Subcutaneous adipose tissue (tissue), 4 donors: ENCODE measurements around the gene SIDT1. TPM values are rescaled to one million over a fixed set of nuclear protein-coding genes. Genes with fewer than 3 reads are reported as not detected.

ENCODE experiments used
- CTCF ChIP-seq: fragments of 450-650 bp; IDR thresholded peaks from one replicate; pipeline ENCODE4 v1.5.1; 2016; ENCODE audit warnings: low read depth, mild to moderate bottlenecking, control low read depth, antibody characterized with exemption, moderate library complexity
- total RNA-seq, 4 donors: library from RNA; depleted of rRNA; stranded (reverse); fragments of >200 nt; gene quantifications; one replicate each; pipeline ENCODE4 v1.1.0, GENCODE V29; 2016

SIDT1 gene
- total RNA-seq, 4 donors from 2014 or later: 2.3 to 5.3 (median 3.9) TPM

DNA sequence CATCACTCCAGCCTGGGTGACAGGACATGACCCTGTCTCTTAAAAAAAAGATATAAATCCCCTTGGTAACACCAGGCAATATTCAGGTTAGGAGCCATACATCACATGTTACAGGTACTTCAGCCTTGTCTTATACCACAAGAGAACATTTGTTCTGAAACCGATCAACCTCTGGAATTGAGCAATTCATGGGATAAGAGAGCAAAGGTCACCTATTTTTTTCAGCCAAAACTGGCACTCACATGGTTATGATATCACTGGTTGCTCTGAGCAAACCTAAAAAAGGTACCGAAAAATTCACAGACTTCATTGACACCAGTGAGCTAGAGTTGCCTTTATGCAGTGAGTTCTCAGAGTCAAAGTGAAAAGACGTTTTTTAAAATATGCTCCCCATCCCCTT lies 26.5 kb upstream of the SIDT1 start:
- TF ChIP-seq CTCF: no peak

GRCh38 chr3:113507501-113508067 lies 24.8 kb upstream of the SIDT1 start:
- no peak for TF ChIP-seq CTCF

GRCh38 chr3:113508966-113509365 lies 23.4 kb upstream of the SIDT1 start:
- no peak for TF ChIP-seq CTCF

- TF ChIP-seq CTCF: no peak
Observed at GRCh38 chr3:113514265-113514769, 18.0 kb upstream of the SIDT1 start.

GRCh38 chr3:113516115-113516505 lies 16.2 kb upstream of the SIDT1 start:
- TF ChIP-seq CTCF: no peak

DNA sequence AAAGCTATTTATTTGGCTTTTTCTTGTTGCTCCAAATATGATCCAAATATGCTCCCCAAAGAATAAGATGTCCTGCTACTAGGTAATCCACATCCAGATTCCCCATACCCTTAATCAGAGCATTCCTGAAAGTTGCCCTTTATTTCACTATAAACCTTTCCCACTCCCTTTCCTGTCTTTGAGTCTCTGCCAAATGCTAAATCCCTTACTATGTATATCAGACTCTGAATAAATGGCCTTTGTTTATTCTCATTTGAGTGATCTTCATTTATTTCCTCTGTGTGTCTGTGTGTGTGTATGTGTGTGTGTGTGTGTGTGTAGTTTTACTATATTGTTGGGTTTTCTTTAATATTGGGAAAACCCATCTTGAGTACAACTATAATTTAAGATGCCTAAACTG lies 10.4 kb upstream of the SIDT1 start:
- no peak for TF ChIP-seq CTCF

- no peak for TF ChIP-seq CTCF
Observed at GRCh38 chr3:113523241-113523640, 9.1 kb upstream of the SIDT1 start.
